GM18861 (cell line): ENCODE measurements around the gene DNM2.

Experiments
- ATAC-seq: cut with Tn5 transposase; IDR thresholded peaks from one replicate; pipeline ENCODE4 v1.9.1; 2021; ENCODE audit not compliant: unreplicated experiment

The DNM2 gene

DNA sequence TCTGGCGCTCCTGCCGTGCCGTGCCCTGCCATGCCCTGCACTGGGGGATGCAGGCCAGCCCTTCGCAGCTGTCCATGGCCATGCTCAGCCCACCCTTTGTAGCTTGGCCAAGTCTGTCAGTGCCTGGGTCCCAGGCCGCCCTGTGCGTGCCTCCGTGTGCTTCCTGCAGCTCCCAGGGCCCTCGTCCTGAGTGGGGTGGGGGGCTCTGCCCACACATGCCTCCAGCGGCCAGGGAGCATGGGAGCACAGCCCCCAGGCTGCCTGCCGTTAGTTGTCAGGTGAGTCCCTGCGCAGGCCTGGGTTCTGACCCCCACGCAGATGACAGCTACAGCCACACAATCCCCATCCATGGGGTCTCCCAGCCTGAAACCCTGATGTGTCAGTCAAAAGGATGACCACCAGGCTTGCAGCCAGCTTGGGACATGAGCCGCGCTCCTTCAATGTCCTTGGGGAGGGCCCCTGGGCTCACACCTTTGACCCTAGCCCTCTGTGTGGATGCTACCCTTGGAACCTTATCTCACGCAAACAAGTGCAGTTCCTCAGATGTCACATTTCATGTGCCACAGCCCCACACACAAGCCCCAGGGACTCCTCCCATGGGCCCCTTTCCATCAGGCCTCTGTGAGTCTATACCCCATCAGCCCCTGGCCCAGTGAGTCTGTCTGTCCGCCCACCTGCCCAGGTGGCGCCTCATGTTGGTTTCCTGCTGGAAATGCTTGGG is 93.7 kb downstream of the DNM2 start:
- no peak for ATAC-seq

GRCh38 chr19:10812196-10812595 is 94.3 kb downstream of the DNM2 start:
- ATAC-seq: no peak

- ATAC-seq: no peak
Measured at GRCh38 chr19:10812902-10813404, 95.1 kb downstream of the DNM2 start.

DNA sequence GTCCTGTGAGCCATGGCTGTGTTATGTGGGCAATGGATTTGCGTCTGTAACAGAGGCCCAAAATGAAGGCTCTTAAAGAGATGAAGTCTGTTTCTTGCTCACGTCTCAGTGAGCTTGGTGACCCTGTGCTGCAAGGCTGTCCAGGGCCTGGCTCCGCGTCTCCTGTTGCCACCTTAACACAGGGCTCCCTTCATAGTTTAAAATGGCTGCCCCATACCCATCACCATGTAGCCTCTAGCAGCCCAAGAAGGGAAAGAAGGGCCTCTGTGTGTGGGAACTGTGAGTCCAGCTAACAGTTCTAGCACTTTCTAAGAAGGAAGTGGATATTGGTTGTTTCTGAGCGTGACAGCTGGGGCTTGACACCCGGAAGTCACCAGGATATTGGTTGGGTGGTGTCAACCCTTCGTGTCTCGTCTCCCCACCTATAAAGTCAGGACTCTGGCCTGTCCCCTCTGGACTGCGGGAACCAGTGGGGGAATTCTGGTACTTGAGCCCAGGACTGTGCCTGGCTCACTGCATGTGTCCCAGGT is 97.2 kb downstream of the DNM2 start:
- ATAC-seq: no peak

DNA sequence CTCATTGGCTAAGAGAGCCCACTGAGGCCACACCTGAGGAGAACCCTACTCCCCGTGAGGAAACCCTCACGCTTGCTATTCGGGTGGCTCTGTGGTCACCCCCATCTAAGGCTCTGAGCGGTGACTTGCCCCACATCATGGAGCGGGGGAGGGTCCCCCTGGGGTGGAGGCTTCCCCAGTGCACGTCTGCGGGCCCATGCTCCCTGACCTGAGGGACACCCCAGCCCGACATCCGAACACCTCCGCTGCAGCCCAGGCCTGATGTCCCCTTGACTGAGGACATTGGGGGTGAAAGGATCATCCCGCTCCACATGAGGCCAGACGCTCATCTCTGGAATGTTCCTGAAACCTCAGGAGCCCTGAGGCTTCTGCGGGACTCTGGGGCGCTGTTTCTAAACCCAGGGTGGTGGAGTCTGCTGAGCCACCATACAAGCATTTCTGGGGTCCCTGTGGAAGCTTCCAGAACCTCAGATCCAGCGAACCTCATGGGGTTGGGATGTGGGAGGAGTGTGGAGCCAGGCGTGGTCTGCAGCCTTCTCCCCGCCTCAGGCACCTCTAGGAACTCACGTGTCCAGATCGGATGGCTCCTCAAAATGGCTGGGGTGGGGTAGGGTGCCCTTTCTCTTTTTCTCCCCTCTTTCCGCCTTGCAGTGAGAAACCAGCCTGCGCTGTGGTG is 98.2 kb downstream of the DNM2 start:
- no peak for ATAC-seq

GRCh38 chr19:10816691-10817090 is 98.8 kb downstream of the DNM2 start:
- no peak for ATAC-seq

- ATAC-seq: no peak
Measured at GRCh38 chr19:10817291-10818038, 99.6 kb downstream of the DNM2 start.

DNA sequence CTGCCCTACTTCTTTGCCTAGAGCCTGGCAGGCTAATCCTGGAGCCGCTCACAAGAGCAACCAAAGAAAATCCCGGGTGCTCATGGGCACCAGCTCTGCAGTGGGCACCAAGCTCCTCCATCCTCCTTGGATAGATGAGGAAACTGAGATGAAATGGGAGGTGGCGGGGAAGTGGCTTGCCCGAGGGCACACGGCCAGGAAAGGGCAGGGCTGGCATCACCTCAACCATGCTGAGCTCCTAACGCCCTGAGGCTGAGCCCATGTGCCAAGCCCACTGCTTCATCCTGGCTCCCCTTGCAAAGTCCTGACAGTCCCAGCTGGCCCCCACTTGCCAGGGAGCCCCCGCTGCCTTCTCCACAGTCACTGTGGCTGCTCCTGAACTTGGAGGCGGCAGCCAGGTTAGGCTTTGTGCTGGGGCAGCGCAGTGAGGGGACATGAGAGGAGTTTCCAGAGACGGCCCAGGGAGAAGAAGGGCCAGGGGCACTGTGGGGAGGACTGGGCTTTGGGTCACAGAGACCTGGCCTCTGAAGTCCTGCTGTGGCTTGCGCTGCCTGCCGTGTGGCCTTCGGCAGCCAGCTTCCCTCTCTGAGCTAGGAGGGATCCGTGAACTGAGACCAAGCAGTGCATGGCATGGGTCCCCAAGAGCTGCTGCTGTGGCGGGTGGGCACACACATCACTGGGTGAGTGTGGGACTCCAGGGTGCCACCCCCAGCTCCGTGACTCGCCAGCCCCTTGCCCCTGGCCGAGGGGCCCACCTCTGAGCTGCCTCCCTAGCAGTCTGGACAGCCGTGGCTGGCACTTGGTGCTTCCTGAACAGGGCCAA is 100.6 kb downstream of the DNM2 start:
- ATAC-seq: no peak

GRCh38 chr19:10819124-10820060 is 101.5 kb downstream of the DNM2 start:
- ATAC-seq: no peak

GRCh38 chr19:10820173-10820572 is 102.3 kb downstream of the DNM2 start:
- no peak for ATAC-seq

GRCh38 chr19:10823690-10824089 is 105.8 kb downstream of the DNM2 start:
- no peak for ATAC-seq

GRCh38 chr19:10826231-10826630 is 108.4 kb downstream of the DNM2 start:
- ATAC-seq: no peak

DNA sequence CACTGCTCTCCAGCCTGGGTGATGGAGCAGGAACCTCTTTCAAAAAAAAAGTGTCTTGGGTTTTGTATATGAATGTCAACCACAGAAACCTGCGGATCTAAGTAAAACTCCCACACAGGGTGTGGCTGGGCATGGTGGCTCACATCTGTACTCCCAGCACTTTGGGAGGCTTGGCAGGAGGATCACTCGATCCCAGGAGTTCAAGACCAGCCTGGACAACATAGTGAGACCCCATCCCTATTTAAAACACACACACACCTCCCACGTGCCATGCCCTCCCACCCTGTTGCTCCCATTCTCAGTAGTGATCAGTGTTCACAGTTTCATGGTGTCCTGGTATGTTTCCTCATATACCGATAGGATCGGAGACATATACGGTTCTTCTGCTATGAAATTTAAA is 109.0 kb downstream of the DNM2 start:
- ATAC-seq: no peak

GRCh38 chr19:10828981-10829821 is 111.3 kb downstream of the DNM2 start:
- no peak for ATAC-seq

GRCh38 chr19:10829967-10830366 is 112.1 kb downstream of the DNM2 start:
- ATAC-seq: no peak

GRCh38 chr19:10830370-10830769 is 112.5 kb downstream of the DNM2 start:
- ATAC-seq: no peak

DNA sequence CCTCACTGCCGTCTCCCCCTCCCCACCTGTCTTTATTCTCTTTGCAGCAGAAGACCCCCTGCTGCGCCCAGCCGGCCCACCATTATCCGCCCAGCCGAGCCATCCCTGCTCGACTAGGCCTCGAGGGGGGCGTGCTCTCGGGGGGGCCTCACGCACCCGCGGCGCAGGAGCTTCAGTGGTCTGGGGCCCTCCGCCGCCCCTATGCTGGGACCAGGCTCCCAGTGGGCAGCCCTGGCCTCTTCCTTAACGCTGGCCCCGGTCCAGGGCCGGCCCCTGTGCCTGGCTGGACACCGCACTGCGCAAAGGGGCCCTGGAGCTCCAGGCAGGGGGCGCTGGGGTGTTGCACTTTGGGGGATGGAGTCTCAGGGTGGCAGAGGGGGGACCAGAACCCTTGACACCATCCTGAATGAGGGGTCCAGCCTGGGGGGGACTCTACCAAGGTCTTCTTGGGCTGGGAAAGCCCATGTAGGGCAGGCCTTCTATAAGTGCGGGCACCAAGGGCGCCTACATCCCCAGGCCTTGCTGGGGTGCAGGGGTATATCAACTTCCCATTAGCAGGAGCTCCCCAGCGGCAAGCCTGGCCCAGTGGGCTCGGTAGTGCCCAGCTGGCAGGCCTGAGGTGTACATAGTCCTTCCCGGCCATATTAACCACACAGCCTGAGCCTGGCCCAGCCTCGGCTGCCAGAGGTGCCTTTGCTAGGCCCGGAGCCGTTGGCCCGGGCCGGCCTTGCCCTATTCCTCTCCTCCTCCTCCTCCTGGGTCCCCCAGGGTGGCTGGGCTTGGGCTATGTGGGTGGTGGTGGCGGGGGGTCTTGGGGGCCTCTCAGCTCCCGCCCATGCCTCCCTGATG is 113.3 kb downstream of the DNM2 start:
- no peak for ATAC-seq
